HG03521 (cell line): ENCODE results near the gene SH3D19.

ENCODE experiments used
- ATAC-seq: cut with Tn5 transposase; IDR thresholded peaks from one replicate; pipeline ENCODE4 v1.9.1; 2021; ENCODE audit warnings: mild to moderate bottlenecking, moderate library complexity; ENCODE audit not compliant: unreplicated experiment

Gene SH3D19

DNA sequence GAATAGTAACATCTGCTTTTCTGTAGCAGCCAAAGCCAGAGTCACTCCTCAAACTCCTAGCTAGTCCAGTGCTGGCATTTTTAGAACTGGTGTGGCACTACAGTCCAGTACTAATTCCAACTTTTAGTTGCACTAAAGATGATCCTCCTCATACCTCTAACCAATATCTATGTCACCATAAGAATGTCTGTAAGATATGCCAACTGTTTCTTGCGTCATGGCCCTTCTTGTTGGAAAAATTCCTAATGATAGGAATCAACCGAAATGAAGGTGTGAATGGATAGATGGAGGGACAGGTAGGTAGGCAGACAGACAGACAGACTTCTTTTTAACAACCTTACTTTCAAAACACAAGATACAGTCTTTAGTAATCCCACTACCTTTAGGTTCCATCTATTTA lies 123.0 kb downstream of the SH3D19 start:
- no peak for ATAC-seq

DNA sequence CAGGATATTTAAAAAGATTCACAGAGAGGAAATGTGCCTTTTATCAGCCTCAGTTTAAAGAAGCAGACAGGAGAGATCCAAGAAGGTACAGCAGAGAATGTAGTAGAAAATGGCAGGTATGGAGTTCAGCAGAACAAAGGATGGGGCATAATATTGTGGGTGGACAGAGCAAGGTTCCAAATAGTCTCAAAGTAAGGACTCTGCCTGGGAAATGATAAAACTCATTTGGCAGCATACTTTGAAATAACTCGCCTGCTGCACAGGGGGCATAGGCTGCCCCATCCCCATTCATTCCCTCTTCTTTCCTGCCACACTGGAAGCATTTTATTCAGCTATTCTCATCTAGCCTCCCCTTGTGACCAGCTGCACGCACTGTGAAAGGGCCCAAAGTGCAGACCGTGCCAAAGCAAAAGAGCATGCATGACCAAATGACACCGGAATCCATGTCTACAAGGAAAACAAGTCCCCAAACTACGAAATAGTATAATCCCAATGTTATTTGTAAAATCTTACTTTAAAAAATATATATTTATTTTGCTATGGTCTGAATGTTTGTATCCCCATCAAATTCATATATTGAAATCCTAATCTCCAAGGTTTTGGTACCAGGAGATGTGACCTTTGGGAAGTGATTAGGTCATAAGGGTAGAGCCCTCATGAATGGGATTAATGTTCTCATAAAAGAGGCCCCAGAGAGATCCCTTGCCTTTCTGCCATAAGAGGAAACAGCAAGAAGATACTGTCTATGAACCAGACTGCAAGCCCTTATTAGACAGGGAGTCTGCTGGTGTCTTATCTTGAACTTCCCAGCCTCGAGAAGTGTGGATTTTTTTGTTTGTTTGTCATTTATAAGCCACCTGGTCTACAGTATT lies 125.8 kb downstream of the SH3D19 start:
- no peak for ATAC-seq

DNA sequence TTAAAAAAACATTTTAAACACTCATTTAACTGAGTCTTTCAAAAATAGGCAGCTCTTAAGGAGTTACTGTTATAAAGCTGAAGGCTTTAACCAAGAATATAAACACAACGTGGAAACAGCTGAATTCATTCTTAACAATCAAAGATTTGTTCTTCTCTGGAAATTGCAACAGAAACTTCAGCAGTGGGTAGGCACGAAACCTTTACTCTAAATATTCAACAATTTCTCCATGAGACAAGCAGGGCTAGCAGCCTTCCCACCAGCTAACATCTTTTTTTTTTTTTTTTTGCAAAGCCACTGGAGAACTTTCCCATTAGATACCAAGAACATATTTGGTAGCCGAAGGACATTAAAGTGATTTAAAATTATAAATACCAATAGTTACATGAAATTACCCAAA lies 126.7 kb downstream of the SH3D19 start:
- no peak for ATAC-seq

DNA sequence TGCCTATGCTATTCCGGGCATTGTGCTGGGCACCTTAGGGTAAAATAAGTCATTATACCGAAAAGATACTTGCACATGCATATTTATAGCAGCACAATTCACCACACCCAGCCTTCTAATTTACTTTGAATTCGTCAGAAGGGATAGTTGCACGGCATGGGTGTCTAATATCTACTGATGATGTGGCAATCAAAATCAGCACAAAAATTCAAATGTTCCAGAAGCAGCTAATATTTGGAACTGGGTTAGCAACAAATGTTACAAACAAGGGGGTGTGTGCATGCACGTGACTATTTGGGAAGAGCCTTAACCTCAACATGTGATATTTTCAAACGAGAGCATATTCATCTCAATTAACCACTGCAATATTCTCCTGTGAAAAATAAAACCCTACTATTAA lies 128.2 kb downstream of the SH3D19 start:
- no peak for ATAC-seq

GRCh38 chr4:151195801-151196200 lies 129.6 kb downstream of the SH3D19 start:
- ATAC-seq: no peak

DNA sequence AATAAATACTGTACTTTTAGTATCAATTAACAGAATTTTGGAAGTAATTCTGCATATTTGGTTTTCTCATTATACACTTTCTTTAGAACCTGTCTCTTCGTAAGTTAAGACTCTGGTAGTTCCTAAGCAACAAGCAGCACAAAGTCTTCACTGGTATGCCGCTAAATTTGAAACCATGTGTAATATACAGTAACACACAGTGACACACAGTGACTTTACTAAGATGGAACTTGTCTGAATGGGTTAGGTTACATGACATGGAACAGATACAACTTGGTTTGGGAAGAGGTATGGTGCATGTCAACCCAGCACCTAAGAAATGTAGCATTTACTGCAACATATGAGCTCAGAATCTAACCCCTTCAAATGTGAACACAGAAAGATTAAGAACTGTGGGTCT lies 132.0 kb downstream of the SH3D19 start:
- ATAC-seq: no peak

GRCh38 chr4:151192556-151193235 lies 132.7 kb downstream of the SH3D19 start:
- ATAC-seq: no peak

DNA sequence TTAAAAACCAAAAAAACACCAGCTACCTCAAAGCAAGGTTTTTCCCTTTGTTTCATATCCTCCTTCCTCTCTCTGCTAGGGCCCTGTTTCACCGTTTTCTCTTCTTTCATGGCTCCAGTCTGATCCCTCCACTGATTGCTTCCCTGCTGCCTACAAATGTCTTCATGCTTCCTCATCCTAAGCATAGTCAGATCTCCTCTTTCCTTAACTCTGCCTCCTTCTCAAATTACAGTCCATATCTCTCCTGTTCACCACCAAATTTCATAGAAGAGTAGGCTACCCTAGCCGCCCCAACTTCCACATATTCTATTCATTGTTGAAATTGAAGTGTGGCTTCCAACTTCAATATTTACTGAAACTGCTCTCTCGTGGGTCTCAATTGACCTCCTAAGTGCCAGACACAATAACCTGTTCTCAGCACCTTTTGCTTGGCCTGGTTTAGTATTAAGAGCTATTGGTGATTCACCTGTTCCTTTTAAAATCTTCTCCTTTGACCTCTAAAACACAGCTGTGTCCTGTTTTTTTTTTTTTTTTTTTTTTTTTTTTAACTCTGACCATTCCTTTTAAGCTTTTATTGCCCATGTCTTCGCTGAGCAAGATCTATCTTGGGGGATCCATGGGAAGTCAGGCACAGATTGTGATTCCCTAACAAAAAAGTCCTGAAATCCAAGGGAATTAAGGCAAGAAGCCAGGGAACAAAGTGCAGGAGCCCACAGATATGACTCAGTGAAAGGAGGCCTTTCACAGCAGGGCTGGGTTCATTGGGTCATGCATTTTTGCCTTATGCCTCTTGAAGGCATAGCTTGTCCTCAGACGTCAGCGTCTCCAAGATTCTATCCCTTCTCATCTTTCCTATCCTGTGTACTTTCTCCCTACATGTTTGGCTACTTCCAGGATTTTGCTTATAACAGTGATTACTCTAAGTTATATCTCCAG lies 140.6 kb downstream of the SH3D19 start:
- ATAC-seq: no peak

- ATAC-seq: no peak
Observed at GRCh38 chr4:151182455-151182996, 142.9 kb downstream of the SH3D19 start.

DNA sequence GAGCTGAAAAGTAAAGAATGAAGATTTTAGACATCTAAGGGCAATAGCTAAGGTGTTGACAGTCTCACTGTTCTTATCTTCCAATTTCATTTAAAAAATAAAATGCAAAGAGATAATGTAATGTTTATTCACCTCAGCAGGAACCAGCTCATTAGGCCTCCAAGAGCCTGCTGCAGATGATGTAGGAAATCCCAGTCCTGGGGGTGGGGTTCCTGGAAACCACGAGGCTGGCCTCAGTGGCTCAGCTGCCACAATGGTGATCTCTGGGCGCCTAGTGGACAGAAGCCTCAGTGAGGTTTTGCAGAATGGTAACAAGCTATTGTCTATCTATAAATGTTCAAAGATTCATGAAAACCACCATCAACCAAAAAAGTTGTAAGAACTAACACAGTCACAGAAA lies 148.7 kb downstream of the SH3D19 start:
- ATAC-seq: no peak

- ATAC-seq: no peak
Observed at GRCh38 chr4:151175754-151176631, 149.4 kb downstream of the SH3D19 start.

GRCh38 chr4:151175233-151175632 lies 150.2 kb downstream of the SH3D19 start:
- no peak for ATAC-seq

GRCh38 chr4:151174784-151175183 lies 150.6 kb downstream of the SH3D19 start:
- ATAC-seq: no peak

DNA sequence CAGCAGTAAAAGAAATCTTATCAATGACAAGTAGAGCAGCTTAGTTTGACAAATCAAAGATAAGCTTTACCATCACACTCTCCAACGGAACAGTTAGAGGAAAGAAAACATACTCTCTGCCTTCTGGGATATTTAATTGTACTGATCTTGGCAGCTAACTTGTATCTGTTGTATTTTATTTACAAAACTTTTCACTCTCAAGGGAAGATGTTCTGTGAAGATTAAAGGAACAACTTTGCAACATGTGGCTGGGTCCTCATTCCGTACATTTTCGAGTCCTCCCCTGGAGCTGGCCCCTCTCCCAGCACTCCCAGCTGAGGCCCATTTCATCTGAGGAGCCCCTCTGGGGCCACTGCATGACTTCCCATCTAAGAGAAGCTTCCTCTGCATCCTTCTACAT lies 151.5 kb downstream of the SH3D19 start:
- no peak for ATAC-seq

- ATAC-seq: no peak
Observed at GRCh38 chr4:151169900-151170299, 155.5 kb downstream of the SH3D19 start.

DNA sequence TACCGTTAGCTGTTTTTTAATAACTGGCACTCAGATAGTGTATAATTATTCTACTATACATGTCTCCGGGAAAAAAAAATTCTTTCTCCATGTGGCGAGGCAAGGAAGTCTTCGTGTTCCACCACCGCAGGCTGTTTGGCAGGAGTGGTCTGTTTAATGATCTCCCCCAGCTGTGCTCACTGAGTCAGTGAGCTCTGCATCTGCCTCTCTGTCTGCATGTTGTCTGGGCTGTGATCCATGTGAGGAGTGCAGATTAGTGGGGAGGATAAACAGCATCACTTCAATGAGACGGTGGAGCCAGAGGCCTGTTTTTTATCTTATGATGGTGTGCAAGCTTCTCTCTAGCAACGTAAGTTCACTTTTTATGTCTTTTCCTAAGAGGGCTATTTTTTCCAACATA lies 156.2 kb downstream of the SH3D19 start:
- ATAC-seq: no peak

- no peak for ATAC-seq
Observed at GRCh38 chr4:151167561-151167960, 157.8 kb downstream of the SH3D19 start.

DNA sequence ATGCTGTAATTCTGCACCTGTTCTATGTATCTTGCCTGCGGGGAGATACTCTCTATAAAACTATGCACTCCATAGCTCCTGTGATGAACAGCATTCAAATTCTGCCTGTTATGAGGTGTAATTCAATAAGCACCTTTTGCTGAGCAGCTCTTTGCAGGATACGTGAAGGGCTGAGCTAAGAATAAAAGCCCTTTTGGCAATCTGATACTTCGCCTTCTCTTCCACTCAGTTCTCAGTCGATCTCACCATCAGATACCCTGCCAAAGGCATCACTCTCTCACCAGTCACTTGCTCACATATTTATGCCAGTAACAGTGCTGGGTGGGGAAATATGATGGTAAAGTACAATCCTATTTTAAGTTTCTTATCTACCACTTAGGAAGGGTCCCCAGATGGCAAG lies 158.8 kb downstream of the SH3D19 start:
- no peak for ATAC-seq

DNA sequence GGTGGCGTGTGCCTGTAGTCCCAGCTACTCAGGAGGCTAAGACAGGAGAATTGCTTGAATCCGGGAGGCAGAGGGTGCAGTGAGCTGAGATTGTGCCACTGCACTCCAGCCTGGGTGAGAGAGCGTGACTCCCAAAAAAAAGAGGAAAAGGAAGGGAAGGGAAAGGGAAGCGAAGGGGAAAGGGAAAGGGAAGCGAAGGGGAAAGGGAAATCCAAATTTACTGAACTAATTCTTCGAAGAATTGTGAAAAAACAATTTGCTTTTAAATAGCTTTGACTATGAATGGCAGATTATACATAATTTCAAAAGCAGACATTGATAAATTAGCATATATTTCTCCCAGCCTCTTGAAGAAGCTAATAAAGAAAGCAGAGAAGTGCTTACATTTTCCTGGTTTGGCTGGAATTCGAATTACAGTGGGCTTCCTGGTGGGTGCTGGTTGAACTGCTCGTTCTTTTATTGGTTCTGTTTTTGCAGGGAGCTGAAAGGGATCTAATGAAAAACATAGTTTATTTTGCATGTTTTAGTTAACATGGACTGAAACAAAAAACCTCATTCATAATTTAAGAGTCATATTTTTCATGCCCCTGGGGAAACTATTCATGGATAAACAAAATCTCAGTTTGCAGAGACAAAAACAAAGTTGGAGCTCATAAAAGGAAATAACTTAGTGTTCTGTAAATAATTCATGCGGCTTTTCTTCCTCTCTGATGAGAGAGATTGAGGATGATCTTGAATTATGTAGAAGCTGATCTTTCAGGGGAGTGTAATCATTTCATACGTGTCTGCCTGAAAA lies 160.0 kb downstream of the SH3D19 start:
- no peak for ATAC-seq
